Activated CD4-positive, CD25-positive, alpha-beta regulatory T cell treated with anti-CD3 and anti-CD28 coated beads, Interleukin-2, amount 50 U/mL, for 16 hours (primary cell): ENCODE data around the gene IARS1.

Experiments
- DNase-seq: peaks from one replicate; pipeline ENCODE4 v3.0.0-alpha.2; 2020; ENCODE audit warnings: low read depth, low spot score

IARS1 gene

DNA sequence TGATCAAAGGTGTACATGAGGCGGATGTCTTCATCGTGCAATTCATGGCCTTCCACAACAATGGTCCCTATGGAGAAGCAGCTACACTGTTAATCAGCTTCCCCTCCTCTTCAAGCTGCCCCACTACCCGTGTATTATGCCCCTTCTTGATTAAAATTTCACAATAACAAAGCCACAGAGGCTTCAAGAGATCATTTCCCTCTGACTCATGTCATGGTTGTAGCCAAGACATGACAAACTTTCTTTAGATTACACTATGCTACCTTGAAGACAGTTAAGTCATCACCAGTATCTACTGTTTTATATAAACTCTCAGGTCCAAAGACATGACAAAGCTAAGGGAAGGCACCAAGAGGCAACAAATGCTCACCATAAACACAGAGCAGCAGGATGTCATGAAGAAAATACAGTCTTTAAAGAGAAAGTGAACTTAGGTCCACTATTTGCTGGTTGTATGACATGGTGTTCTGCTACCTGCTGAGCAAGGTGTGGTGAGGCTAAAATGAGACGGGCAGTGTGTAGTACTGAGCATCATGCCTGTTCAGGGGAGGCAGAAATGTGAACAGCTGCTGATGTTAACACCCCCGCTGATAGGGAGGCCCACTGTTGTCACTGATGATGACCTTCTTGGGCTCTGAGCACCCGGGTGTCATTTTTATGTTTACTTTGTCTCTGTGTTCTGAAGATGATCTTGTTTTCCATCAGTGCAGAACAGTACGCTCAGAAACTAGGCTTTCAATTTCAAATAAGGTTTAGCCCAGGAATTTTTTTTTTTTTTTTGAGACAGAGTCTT is 48.3 kb downstream of the IARS1 start:
- DNase-seq = no peak
